ENCODE results near the gene ITGB1.
"Not testable (repeated sequence)": the region's sequence is repeated elsewhere in the genome, so short reads cannot be mapped to it uniquely, and the experiment has no call there.

- not testable (repeated sequence) for TF ChIP-seq EZH2 (IDR thresholded peaks at IDR 0.05; ENCODE audit: insufficient read depth, poor library complexity, severe bottlenecking); EZH2phosphoT487 (IDR thresholded peaks at IDR 0.05; ENCODE audit: insufficient read depth, low read depth)
Measured at GRCh38 chr10:32917817-32918216, 40.2 kb downstream of the ITGB1 start.
